HG03520 (cell line): ENCODE results near the gene MBNL3.

Experiments used
- ATAC-seq: cut with Tn5 transposase; IDR thresholded peaks from one replicate; pipeline ENCODE4 v1.9.1; 2021; ENCODE audit warnings: mild to moderate bottlenecking, moderate library complexity; ENCODE audit not compliant: unreplicated experiment

MBNL3 gene, protein sequence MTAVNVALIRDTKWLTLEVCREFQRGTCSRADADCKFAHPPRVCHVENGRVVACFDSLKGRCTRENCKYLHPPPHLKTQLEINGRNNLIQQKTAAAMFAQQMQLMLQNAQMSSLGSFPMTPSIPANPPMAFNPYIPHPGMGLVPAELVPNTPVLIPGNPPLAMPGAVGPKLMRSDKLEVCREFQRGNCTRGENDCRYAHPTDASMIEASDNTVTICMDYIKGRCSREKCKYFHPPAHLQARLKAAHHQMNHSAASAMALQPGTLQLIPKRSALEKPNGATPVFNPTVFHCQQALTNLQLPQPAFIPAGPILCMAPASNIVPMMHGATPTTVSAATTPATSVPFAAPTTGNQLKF

GRCh38 chrX:132488819-132489577 is at the start of gene MBNL3:
Gene MBNL3 (minus strand): TSS chrX:132489038. CDS start chrX:132439611, 49,427 bp downstream.
- peak; percentile 46 for ATAC-seq

DNA sequence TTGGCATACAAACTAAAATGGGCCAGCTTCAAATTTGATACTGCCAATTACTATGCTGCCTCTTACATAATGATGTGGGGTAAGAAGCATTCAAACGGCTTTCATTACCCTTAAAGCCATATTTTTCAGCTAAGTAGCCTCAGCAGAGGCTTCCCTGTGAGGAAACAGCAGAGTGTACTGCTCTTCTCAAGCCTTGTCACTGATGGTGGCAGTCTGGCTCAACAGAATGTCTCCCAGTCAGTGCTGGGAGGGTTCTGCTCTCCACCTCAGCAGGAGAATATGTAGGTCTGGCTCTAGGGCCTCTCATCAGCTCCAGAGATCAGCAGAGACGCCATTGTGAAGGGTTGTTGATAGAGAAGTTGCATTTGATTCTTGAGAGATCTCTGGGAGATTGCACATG is 44.6 kb upstream of the MBNL3 start:
- ATAC-seq = no peak

DNA sequence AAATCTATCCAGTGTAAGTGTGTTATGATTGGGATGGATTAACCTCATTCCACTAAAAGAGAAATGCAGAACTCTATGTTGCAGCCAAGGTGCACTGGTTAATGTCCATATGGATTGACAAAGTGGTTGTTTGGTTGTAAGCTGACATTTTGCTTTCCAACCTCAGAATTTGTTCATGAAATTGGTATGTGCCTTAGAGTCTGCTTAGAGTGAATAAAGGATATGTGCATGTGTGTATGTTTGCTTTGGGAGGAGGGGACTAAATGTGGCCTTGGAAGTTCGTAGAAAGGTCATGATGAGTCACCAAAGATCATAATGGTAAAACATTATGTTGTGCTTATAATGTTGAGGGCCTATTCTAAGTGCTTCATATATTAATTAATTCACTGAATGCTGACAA is 44.1 kb upstream of the MBNL3 start:
- no peak for ATAC-seq

- ATAC-seq = no peak
Observed at GRCh38 chrX:132532097-132532496, 43.3 kb upstream of the MBNL3 start.

DNA sequence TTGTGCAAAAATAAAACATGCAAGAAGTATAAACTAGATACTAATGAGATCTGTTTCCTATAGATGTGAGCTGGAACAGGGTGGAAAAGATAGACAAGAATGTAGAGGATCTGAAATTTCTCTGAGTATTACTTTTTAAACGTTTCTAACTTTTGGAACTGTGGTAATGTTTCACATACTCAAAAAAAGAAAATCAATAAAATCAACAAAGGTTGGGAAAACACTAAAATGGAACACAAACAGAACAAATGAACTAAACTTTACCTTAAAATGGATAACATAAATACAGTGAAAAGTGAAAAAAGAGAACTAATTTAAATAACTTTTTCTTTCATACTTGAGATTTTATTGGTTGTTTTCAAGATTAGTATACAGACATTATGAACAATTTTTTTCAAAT is 32.0 kb upstream of the MBNL3 start:
- no peak for ATAC-seq

- no peak for ATAC-seq
Observed at GRCh38 chrX:132520213-132520612, 31.4 kb upstream of the MBNL3 start.

- ATAC-seq = no peak
Observed at GRCh38 chrX:132518401-132518800, 29.6 kb upstream of the MBNL3 start.

GRCh38 chrX:132508834-132509233 is 20.0 kb upstream of the MBNL3 start:
- no peak for ATAC-seq

- no peak for ATAC-seq
Observed at GRCh38 chrX:132505116-132505515, 16.3 kb upstream of the MBNL3 start.

DNA sequence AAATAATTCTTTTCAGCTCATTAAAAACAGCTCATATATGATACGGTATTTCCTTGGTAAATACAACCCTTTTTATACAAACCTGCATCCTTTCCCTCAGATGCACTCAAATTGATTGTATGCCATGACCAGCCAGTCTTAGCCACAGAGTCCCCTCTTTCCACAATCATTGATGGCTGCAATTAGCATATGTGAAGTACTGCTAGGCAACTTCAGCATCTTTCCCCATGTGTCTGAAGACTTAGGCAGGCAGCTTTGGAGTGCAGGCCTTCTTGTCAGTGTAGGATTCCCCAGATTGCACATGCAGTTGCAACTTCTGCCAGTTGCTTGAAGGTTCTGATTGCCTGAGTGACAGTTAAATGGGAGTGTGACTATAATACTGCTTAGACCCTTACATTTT is 15.6 kb upstream of the MBNL3 start:
- ATAC-seq = no peak

DNA sequence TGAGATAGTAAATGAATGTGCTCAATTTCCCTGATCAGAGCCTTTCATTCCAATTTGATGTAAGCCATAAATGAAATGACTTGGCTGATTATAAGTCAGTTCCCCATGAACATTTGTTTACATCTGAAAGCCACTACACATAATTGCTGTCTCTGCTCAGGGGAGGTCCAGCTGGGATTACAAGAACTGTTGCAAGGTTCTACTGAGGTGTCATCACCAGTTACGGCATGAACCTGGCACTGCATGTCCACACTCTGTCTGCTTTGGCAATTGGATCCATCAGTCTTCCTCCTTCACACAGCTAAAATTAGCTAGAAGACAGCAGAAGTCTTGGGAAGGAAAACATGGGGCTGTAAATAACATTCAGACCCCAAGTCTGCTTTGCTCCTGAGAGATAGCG is 12.8 kb upstream of the MBNL3 start:
- ATAC-seq = no peak

DNA sequence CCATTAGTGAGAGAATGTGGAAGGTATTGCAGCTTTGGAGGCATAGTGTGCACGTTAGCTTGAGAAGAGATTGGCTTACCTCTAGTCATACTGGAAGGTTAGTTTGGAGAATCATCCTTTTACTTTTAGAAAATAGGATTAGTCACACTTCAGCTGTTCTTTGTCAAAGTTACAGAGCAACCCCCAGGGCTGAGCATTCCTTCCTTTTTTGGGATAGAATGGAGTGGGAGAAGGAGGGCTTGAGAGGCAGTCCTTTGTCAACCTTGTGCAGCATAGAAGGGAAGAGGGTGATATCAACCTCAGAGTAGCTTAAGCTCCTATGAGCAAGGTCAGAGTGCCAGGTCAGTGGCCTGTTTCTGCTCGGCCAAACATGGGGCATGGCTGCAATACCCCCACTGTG is 8.6 kb upstream of the MBNL3 start:
- ATAC-seq = no peak

- ATAC-seq = no peak
Observed at GRCh38 chrX:132493095-132493494, 4.3 kb upstream of the MBNL3 start.

- ATAC-seq = peak; percentile 44
Observed at GRCh38 chrX:132491191-132491590, 2.4 kb upstream of the MBNL3 start.

DNA sequence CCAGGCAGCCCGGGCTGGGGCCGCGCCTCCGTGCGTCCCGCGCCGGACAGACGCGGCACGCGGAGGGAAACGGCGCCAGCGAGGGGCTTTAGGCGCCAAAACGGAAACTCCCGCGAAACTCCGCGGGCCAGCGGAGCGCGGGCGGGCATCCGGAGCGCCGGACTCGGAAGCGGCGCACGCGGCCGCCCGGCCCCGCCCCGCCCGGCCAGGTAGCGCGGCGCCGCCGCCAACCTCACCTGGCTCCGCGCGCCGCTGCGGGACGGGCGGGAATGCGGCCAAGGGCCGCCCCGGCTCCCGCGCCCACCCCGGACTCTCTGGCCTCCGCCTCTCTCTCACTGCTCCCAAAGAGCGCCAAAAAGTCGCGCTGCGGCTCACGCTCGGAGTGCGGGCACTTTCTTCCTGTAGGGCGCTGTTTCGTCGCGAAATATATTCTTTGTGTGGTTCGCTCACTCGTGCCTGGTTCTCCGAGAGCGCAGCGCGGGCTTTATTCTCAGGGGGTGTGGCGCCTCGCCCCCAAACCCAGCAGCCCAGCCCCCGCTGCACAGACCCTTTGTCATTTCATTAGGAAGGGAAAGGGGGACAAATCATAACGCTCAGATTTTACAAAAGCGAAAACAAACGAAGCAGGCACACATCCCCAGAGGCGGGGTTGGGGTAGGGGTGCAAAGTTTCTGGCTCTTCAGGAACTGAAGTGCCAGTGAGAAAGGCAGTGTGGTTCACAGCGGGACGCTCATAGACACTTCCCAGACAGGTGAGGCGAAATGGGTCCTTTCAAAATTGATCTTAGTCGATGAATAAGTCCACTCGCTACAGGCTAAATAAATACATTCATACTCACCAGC is 961 bp upstream of the MBNL3 start:
- ATAC-seq = peak; percentile 23

DNA sequence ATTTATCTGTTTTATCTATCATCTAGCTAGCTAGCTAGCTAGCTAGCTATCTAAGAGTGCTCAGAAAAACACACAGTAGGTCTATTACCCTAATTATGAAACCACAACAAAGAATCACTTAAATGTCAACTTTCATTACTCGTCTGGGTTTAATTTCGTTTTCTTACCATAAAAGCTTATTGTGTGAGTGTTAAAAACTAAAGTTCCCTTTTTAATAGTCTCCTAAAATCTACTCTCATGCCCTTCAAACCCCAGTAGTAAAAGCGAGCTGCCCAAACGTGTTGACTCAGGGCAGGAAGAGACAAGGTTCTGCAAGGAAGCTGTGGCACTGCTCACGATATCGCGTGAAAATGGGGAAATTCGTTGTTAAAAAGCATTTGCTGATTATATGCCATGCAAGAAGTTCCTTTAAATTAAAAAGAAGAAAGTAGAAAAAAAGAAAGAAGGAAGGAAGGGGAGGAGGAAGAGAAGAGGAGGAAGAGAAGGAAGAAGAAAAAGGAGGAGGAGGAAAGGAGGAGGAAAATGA is 595 bp downstream of the MBNL3 start:
- no peak for ATAC-seq

DNA sequence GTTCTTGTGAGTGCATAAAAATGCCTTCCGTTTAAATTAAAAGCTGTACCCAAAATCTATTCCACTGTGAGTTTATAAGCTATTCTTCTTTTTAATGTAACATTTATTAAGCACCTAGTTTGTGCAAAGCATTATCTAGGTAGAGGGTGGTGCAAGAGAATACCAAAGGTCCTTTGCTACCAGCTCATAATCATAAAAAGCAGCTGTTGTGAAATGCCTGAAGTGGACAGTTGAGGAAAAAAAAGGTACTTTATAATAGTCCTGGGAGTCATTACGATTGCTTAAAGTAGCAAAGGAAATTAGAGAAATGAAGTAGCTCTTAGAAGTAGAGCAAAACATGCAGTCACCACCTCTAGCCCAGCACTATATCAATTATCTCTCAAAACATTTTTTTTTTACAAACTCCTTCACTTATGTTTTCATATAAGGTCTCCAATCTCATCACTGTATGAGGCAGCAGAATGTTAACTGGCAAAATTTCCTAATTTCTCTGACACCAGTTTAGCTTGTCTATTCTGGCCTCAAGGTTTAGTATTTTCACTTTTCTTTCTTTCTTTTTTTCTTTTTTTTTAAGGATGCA is 2.1 kb downstream of the MBNL3 start:
- no peak for ATAC-seq

DNA sequence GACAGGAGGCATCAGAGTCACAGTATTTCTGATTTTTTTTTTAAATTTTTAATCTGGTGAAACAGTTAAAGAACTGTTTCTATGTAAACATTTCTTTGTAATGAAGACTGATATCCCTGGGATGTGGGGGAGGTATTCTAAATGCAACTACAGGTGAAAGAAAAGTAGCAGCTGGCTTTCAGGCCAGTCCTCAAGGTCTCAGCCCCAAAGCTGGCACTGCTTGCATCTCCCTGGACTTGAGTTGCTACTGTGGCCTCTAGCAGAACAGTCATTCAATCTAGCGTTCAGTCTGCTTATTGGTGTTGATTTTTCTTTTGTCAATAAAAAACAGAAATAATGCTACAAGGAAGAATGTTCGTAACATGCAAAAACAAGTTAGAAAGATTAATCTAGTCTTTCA is 4.9 kb downstream of the MBNL3 start:
- ATAC-seq = no peak

DNA sequence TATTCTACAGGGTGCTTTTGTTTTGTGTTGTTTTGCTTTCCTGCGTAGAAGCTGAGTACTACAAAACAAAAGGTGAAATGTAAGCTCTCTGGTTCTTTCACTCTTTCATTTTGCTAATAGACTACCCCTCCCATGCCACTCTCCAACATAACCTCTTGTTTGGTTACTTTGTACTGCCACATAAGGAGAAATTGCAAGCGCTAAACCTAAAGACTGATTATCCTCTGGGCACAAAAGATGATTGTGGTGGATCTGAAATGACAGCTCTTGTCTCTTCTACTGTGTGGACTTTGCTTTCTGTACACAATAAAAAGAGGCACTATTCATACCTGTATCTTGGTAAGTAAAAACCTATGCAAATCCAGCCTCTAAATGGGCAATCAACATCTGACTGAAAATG is 5.3 kb downstream of the MBNL3 start:
- ATAC-seq = no peak

DNA sequence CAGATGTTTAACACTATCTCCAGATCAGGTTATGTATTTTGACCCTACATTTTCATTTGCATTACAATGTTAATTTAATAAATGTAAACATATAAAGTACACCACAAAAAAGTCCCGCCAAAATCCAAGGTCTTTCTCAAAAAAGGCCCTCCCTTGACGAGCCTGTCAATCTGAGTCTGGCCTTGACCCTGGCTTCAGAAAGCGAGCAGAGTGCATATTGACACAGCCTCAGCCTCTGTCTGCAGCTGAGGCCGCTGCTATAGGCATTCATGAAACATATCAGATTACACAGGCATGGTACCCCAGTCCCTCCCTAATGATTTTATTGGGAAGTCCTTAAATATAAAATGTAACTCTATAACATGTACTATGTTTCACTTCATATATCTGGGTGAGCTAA is 6.2 kb downstream of the MBNL3 start:
- ATAC-seq = no peak

DNA sequence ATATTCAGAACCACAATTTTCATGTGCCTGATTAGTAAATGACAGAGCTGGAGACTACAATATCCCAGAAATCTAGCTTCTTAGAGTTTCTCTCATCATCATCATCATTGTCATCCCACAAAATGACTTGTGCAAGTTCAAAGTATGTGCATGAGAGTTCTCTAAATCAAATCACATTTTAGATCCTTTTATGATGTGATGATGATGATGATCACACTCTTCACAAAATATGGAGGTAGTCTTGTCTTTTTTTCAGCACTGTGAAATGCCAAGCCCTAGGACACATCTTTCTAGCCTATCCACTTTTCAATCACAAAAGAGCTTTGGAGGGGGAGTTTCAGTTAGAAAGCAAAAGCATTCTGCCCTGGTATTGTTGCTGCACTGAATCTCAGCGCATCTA is 7.4 kb downstream of the MBNL3 start:
- no peak for ATAC-seq
